HG03439 (cell line): ENCODE measurements around the gene ACO1.
A peak's percentile ranks its signal among the peaks of the same experiment; 100 is the strongest.

Experiments used
- ATAC-seq: cut with Tn5 transposase; IDR thresholded peaks from one replicate; pipeline ENCODE4 v1.9.1; 2021; ENCODE audit warnings: mild to moderate bottlenecking, moderate library complexity; ENCODE audit not compliant: unreplicated experiment

Gene ACO1

DNA sequence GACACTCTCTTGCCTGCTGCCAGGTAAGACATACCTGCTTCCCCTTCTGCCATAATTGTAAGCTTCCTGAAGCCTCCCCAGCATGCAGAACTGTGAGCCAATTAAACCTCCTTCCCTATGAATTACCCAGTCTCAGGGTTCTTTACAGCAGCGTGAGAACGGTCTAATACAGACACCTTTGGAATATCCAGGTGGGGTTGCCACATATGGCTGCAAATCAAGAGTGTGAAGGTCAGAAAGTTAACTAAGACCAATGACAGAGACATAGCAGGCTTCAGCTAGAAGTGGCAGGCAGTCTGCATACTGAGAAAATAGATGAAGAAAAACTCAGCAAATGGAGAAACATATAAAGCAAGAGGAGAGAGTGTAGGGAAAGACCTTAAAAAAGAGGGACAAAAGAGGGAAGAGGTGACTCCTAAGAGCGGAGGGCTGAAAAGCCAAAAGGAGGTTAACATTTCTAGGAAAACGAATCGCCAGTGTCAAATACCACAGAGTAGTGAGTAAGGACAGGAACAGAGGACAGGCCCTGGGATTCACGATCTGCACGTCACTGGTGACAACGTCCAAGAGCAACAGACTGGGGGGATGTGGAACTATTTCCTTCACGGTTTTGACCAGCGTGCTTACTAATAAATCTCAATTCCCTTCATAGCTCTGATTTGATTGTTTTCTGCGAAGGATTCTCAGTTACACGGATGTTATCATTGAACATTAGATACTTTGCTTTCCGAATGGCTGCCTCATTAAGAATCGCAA lies 1.7 kb upstream of the ACO1 start:
- ATAC-seq: no peak

DNA sequence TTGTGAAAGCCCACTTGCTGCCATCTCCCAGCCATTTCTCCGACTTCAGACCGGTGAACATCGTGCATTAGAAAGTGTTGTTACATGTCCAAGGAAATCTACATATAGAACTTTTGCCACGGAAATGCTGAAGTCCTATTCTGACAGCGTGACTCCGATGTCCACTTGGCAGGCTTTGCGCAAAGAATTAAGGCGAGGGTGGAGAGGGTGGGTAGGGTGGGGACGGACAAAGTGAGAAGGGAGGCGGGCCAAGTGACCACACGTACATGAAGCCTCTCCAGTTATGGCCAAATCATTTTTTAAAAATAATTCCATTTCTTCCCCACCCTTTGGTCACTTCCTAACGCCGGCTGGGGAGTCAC lies 460 bp upstream of the ACO1 start:
- no peak for ATAC-seq

DNA sequence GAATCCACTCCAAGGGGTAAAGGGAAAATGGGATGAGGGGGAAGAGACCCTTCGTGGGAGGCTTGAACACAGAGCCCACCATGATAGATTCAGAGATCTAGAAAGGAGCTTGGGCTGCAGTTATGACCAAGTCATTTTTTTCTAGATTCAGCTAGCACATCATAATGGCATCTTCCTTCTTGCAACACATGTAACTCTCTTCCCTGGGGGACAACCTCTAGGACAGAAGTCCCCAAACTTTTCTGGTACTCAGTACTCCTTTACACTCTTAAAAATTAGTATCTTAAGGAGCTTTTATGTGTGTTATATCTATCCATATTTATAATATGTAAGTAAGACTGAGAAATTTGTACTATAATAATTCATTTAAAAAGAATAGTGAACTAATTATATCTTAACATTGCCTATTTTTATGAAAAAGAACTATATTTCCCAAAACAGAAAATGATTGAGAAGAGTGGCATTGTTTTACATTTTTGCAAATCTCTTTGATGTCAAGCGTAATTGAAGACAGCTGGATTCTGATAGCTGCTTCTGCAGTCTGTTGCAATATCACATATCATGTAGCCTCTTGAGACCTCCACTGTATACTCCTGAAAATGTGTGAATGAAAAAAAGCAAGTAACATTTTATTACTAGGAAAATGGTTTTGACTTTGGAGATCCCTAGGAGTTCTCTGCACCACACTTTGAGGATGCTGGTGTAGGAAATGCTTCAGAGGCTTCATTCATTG lies 875 bp downstream of the ACO1 start:
- no peak for ATAC-seq

DNA sequence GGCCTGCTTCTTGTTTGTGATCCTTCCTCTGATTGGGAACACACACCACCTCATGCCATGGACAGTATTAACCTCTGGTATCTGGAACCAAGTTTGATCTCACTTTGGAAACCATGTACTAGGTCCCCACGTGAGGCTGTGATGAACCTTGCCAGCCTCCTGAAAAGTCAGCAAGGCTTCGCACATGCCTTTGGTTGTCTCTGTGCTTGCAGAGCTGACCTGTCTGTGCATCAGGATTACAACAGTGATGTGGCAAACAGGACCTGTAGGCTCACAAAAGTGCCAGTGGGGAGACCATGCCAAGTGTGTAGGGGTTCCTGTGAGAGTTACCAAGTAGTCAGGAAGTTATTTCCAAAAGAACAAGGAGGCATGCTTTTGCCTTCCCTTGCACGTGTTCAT lies 1.4 kb downstream of the ACO1 start:
- no peak for ATAC-seq

- no peak for ATAC-seq
Observed at GRCh38 chr9:32387256-32387655, 2.8 kb downstream of the ACO1 start.

DNA sequence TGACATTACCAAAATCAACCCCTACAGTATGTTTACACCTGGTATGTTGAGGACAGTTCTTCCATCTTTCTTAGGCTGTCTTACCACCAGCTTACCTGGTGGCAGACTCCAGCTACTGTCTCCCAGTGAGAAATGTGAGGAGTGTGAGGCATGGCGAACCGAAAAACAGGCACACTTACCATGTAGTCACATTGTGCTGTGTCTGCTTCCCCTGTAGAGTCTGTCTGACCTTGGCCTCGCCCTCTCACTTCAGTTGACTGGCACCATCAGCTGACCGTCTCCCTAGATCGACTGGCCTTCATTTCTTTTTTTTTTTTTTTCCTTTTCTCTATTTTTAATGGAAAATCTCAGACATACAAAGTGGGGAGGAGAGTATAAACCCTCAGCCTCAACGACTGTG lies 4.9 kb downstream of the ACO1 start:
- no peak for ATAC-seq

DNA sequence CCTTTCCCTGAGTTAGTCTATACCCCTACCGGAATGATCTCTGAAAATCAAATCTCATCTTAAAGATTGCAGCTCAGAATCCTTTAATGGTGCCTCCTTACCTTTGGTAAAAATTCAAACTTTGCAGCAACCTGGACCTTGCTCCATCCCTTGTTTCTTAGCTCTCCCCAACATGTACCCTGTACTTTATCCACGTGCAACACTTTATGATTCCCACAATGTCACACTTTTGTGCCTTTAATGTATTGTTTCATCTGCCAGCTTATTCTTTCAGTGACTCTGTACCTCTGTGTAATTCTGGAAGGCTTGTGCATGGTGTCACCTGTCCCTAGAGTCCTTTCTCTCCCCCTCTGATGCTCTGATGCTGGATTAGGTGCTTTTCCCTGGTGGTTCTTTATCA lies 9.5 kb downstream of the ACO1 start:
- ATAC-seq: no peak

DNA sequence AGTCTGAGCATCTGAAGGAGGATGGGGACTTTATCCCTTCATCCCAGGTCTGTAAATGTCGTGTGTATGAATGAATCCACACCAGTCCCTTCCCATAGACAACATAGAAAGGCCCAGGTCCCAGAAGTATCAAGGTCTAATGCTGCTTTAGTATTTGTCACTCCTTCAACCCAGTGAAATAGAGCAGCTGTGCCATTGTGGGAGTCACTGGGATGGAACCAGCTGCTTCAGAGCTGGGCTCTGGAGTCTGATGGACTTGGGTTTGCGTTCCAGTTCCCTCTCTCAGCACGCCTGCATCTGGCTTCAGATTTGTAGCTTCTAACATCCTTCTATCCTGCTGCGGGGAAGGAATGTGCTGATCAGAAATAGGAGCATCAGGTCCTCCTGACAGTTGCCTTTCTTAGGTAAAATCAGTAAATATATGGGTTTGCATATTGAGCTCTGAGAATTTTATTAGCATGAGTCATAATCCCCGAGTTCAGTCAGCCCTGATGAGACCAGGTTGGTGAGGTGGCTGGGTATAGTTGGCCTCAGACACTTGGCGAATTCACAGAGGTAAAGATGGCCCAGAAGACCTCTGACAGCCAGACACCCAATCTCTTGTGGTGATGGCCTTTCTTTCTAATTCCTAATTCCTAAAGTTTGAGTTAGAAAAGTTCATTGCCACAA lies 10.1 kb downstream of the ACO1 start:
- ATAC-seq: no peak

GRCh38 chr9:32395510-32396216 lies 11.2 kb downstream of the ACO1 start:
- ATAC-seq: no peak

GRCh38 chr9:32398207-32398606 lies 13.8 kb downstream of the ACO1 start:
- ATAC-seq: no peak

DNA sequence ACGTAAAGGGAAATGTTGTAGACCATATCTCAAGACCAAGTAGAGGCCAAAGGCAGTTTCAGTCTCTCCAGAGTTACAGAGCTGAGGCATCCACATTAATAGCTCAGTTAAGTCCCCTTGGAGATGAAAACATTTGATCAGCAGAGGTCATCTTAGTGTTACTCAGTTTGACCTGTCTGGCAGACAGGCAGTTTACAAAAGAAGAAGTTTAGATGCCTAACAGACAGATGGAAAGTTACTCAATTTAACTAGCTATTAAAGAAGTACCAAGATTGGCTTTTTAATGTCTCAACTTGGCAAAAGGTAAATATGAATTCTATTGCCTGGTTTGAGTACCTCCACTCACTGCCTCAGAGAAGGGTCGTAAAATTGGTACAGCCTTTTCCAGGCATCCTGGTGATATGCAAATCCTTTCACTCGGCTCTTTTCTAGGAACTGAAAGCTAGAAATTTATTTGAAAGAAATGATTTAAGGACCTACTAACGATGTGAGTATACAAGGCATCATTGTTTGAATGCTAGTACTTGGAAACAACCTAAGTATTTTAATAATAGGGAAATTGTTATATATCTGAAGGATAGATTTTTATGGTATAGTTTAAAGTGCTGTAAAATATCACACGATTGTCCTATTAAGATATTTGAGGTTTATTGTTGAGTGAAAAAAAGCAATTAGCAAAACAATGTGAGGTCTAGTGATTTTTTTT lies 14.8 kb downstream of the ACO1 start:
- ATAC-seq: no peak

GRCh38 chr9:32401488-32401887 lies 17.0 kb downstream of the ACO1 start:
- peak; percentile 58 for ATAC-seq

DNA sequence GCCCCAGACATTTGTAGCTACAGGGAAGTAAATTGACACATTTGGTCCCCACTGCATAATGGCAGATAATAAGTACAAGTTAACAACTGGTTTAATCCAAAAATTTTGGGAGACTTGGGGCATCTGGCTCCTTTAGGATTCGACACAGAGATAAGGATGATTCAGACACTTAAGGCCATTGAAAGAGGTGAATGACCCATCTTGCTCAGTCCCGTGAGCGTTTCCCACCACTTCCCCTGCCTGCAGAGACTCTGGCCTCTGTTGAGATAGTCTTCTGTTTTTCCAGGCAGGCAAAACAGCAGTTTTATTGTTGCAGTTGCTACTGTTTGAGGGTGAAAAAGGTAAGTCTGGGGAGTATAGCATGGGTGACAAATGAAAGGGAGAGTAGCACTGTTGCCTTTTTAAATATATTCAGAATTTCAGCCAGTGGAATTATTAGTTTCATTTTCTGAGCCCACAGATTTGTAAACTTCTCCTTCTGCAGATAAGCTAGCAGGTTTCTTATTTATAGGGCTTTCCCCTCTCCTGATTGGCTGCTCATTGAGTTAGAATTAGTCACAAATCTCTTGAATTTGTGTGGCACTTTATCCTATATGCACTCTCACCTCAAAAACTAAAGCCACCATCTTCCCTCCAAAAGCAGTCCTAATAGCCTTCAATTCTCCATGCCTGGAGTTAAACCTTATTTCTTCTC lies 19.3 kb downstream of the ACO1 start:
- ATAC-seq: no peak

DNA sequence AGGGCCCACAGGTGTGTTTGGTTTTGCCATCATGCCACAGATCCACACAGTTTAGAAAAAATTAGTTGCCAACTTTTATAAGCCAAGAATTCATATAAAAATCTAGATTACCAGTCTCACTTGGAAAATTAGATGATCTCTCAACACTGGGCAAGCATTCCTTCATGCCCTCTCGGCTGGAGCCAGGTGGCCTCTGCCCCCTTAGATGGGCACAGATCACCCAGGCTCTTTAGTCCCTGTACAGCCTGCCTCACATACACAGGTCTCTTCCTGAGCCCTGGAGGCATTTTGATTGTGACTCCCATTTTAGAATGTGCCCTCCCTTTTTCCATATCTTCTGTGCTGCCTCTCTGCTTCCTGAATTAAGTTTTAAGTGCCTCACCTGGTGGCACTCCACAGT lies 20.0 kb downstream of the ACO1 start:
- no peak for ATAC-seq

GRCh38 chr9:32404856-32405255 lies 20.4 kb downstream of the ACO1 start:
- no peak for ATAC-seq

DNA sequence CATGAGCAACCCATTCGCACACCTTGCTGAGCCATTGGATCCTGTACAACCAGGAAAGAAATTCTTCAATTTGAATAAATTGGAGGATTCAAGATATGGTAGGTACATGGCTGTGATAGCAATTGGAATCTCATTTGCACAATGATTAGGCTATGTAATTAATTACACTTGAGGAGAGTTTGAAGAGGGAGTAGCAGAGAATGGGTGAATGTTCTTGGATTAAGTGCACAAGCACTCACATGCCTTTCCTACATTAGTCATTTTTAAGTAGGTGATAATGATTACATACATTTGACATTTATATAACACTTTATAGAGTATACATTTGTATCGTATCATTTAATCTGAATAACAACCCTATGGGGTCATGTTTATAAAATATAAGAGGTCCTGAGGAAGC lies 21.1 kb downstream of the ACO1 start:
- ATAC-seq: no peak

DNA sequence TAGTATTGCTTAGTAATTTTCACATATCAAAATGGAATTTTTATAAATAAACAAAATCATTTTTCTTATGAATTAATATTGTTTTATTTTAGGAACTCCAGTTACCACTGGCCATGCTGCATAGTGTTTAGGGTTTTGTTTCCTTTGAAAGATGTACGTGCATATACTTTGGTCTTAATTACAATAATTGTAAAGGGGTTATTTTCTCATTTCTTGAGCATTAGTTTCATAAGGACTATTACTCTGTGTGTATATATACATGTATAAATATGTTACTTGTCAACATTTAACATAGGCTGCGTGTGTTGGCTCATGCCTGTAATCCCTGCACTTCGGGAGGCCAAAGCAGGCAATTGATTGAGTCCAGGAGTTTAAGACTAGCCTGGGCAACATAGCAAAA lies 21.6 kb downstream of the ACO1 start:
- ATAC-seq: no peak

- no peak for ATAC-seq
Observed at GRCh38 chr9:32411753-32412152, 27.3 kb downstream of the ACO1 start.

GRCh38 chr9:32412440-32412839 lies 28.0 kb downstream of the ACO1 start:
- ATAC-seq: no peak

DNA sequence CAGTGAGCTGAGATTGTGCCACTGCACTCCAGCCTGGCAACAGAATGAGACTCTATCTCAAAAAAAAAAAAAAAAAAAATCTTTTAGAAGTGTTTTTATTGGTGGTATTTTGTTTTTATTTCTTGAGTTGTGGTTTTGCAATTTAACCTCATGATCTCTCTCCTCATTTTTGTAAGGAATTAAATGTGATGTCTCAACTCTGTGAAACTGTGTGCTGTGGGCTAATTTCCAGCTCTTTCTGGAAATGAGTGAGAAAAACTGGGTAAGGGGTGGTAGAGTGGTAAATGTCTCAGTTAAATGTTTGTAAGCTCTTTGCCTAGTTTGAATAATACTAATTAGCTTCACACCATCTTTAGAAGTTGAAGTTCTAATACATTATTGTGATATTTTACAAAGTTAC lies 29.0 kb downstream of the ACO1 start:
- ATAC-seq: no peak
